DOHH2 (cell line): ENCODE results near the gene ZNF398.

Source experiments
- H3F3A ChIP-seq: fragments of 200-600 bp; sonication (generic), shearing (Covaris generic); 2 replicates; pipeline ENCODE4 v1.6.0; 2016; ENCODE audit warnings: antibody characterized with exemption, mild to moderate bottlenecking; ENCODE audit not compliant: control insufficient read depth, insufficient read depth
- H3K27ac ChIP-seq: fragments of 200-600 bp; sonication (generic); 2 replicates; pipeline ENCODE4 v1.5.1; 2014; ENCODE audit warnings: low read depth, mild to moderate bottlenecking, low read length, moderate library complexity
- H3K27me3 ChIP-seq: fragments of 200-600 bp; sonication (generic); 2 replicates; pipeline ENCODE4 v1.6.1; 2014; ENCODE audit warnings: mild to moderate bottlenecking, low read length, mixed read lengths; ENCODE audit not compliant: control insufficient read depth
- H3K36me3 ChIP-seq: fragments of 200-600 bp; sonication (generic); 2 replicates; pipeline ENCODE4 v1.6.1; 2014; ENCODE audit warnings: mild to moderate bottlenecking, low read length, moderate library complexity, mixed read lengths; ENCODE audit not compliant: control insufficient read depth
- H3K4me1 ChIP-seq: fragments of 200-600 bp; sonication (generic); 2 replicates; pipeline ENCODE4 v1.6.1; 2014; ENCODE audit warnings: mild to moderate bottlenecking, low read length, mixed read lengths; ENCODE audit not compliant: control insufficient read depth
- H3K4me2 ChIP-seq: fragments of 200-600 bp; sonication (generic); 2 replicates; pipeline ENCODE4 v1.6.0; 2014; ENCODE audit warnings: mild to moderate bottlenecking, low read length, moderate library complexity
- H3K4me3 ChIP-seq: fragments of 200-600 bp; sonication (generic); 2 replicates; pipeline ENCODE4 v1.5.1; 2014; ENCODE audit warnings: mild to moderate bottlenecking, low read length, mixed read lengths
- H3K79me2 ChIP-seq: fragments of 200-600 bp; sonication (generic); 2 replicates; pipeline ENCODE4 v1.6.1; 2014; ENCODE audit warnings: mild to moderate bottlenecking, low read length, mixed read lengths; ENCODE audit not compliant: control insufficient read depth
- H3K9me2 ChIP-seq: fragments of 200-600 bp; sonication (generic); replicated peaks from 2 replicates; pipeline ENCODE4 v1.6.1; 2014; ENCODE audit warnings: mild to moderate bottlenecking, low read length, mixed read lengths; ENCODE audit not compliant: control insufficient read depth
- H3K9me3 ChIP-seq: fragments of 200-600 bp; sonication (generic); 2 replicates; pipeline ENCODE4 v1.6.1; 2014; ENCODE audit warnings: antibody characterized with exemption, low read length, mixed read lengths; ENCODE audit not compliant: control insufficient read depth, insufficient read depth
- H4K20me1 ChIP-seq: fragments of 200-600 bp; sonication (generic); 2 replicates; pipeline ENCODE4 v1.6.0; 2014; ENCODE audit warnings: low read depth, mild to moderate bottlenecking, antibody characterized with exemption, low read length, moderate library complexity; ENCODE audit not compliant: control insufficient read depth, insufficient read depth
- CTCF ChIP-seq: fragments of 200-600 bp; sonication (generic); IDR thresholded peaks from one replicate; pipeline ENCODE4 v1.5.1; 2014; ENCODE audit warnings: antibody characterized with exemption, mild to moderate bottlenecking, low read depth, low read length; ENCODE audit not compliant: poor library complexity, severe bottlenecking
- EZH2phosphoT487 ChIP-seq: fragments of 200-600 bp; sonication (generic); IDR thresholded peaks from 2 replicates; pipeline ENCODE4 v1.6.1; 2017; ENCODE audit warnings: borderline replicate concordance, mild to moderate bottlenecking, antibody characterized with exemption, low read length, moderate library complexity, mixed read lengths

Gene ZNF398

GRCh38 chr7:149147072-149147751 lies at the start of gene ZNF398:
TSS of gene ZNF398 (plus strand) at chr7:149147453. CDS start at chr7:149147743, 290 bp downstream.
- no peaks in the 10 kb centered on the region for H3K9me2 ChIP-seq
- H3K36me3 ChIP-seq = peaks cover 28% of the 10 kb centered on the region
- peaks cover 88% of the 10 kb centered on the region for H3K79me2 ChIP-seq
- H3K27me3 ChIP-seq = no peaks in the 10 kb centered on the region
- peaks cover 32% of the 10 kb centered on the region for H3F3A ChIP-seq
- peak within 1 kb of the TSS; percentile 91 for H3K4me2 ChIP-seq
- H3K4me1 ChIP-seq = peaks cover 34% of the 10 kb centered on the region
- H3K9me3 ChIP-seq = no peaks in the 10 kb centered on the region
- H4K20me1 ChIP-seq = no peaks in the 10 kb centered on the region
- H3K27ac ChIP-seq = peak within 1 kb of the TSS; percentile 92
- peak within 1 kb of the TSS; percentile 72 for H3K4me3 ChIP-seq
- peak; percentile 74 for TF ChIP-seq CTCF
- TF ChIP-seq EZH2phosphoT487 = no peak

- Histone ChIP-seq H3K4me1 (no peaks in the 10 kb centered on the region), H4K20me1 (no peaks in the 10 kb centered on the region), H3K9me3 (no peaks in the 10 kb centered on the region), H3K9me2 (no peaks in the 10 kb centered on the region), H3K79me2 (no peaks in the 10 kb centered on the region), H3K27ac (no peak overlapping the region), H3K4me3 (no peak overlapping the region), H3F3A (0 out of 2 replicates have a peak, but pooled peaks cover 4% of the 10 kb centered on the region), H3K4me2 (no peak overlapping the region), H3K27me3 (peaks cover 9% of the 10 kb centered on the region; the same call in 1 of the 2 replicates), H3K36me3 (no peaks in the 10 kb centered on the region)
- TF ChIP-seq EZH2phosphoT487 (no peak), CTCF (no peak)
Observed at GRCh38 chr7:149099058-149099457, 48.2 kb upstream of the ZNF398 start.

DNA sequence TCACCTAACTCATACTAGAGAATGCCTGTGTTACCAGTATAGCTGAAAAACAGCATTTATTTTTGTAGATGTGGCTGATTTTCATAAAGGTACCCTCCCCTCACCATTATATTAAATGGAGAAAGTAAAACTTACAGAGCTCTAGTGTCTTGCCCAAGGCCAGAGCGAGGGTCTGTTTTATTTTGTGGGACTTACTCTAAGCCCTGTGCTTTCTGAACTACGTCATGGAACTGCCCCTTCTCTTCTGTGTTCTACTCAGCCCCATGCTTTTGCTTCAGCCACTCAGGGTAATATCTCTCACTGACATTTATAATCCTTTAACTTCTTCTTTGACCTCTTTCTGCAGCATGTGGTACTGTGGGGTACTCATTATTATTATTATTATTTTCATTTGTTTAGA lies 46.4 kb upstream of the ZNF398 start:
- no peak overlapping the region for H3K4me3 ChIP-seq
- H4K20me1 ChIP-seq = no peaks in the 10 kb centered on the region
- H3K9me3 ChIP-seq = no peaks in the 10 kb centered on the region
- H3K4me2 ChIP-seq = no peak overlapping the region
- TF ChIP-seq EZH2phosphoT487 (no peak), CTCF (no peak)
- no peaks in the 10 kb centered on the region for H3K9me2 ChIP-seq
- no peaks in the 10 kb centered on the region for H3K4me1 ChIP-seq
- no peaks in the 10 kb centered on the region for H3K79me2 ChIP-seq
- no peak overlapping the region for H3K27ac ChIP-seq
- peaks cover 9% of the 10 kb centered on the region; the same call in 1 of the 2 replicates for H3K27me3 ChIP-seq
- 0 out of 2 replicates have a peak, but pooled peaks cover 4% of the 10 kb centered on the region for H3F3A ChIP-seq
- no peaks in the 10 kb centered on the region for H3K36me3 ChIP-seq
